Mesendoderm (in vitro differentiated cells): Measurements from ENCODE around the gene UNKL.

ENCODE experiments used
- DNase-seq: peaks from one replicate; pipeline ENCODE4 v3.0.0; 2013
- H2AK5ac ChIP-seq: 2 replicates; pipeline ENCODE4 v1.6.1; 2013; ENCODE audit warnings: low read length, inconsistent platforms
- H2BK120ac ChIP-seq: 2 replicates; pipeline ENCODE4 v1.6.1; 2013; ENCODE audit warnings: low read depth, mild to moderate bottlenecking, low read length, moderate library complexity, mixed read lengths
- H2BK15ac ChIP-seq: replicated peaks from 2 replicates; pipeline ENCODE4 v1.6.1; 2013; ENCODE audit warnings: low read depth, mild to moderate bottlenecking, moderate library complexity
- H2BK5ac ChIP-seq: 2 replicates; pipeline ENCODE4 v1.6.1; 2013; ENCODE audit warnings: low read length, inconsistent platforms
- H3K18ac ChIP-seq: 2 replicates; pipeline ENCODE4 v1.6.1; 2013; ENCODE audit warnings: mild to moderate bottlenecking, low read length, mixed read lengths
- H3K23ac ChIP-seq: one replicate; pipeline ENCODE4 v1.6.1; 2013; ENCODE audit warnings: low read length
- H3K27ac ChIP-seq: 2 replicates; pipeline ENCODE4 v1.5.1; 2013; ENCODE audit warnings: low read depth, mild to moderate bottlenecking, inconsistent platforms, low read length, moderate library complexity
- H3K27me3 ChIP-seq: 2 replicates; pipeline ENCODE4 v1.6.1; 2013; ENCODE audit warnings: low read length, control low read depth, mild to moderate bottlenecking, inconsistent platforms; ENCODE audit not compliant: insufficient read depth, poor library complexity
- H3K36me3 ChIP-seq: 2 replicates; pipeline ENCODE4 v1.6.1; 2013; ENCODE audit warnings: low read length, inconsistent platforms; ENCODE audit not compliant: control insufficient read depth, insufficient read depth
- H3K4ac ChIP-seq: one replicate; pipeline ENCODE4 v1.6.1; 2013; ENCODE audit warnings: low read depth, mild to moderate bottlenecking, low read length, moderate library complexity
- H3K4me1 ChIP-seq: 2 replicates; pipeline ENCODE4 v1.6.1; 2013; ENCODE audit warnings: low read depth, low read length, inconsistent platforms; ENCODE audit not compliant: control insufficient read depth
- H3K4me2 ChIP-seq: 2 replicates; pipeline ENCODE4 v1.6.1; 2013; ENCODE audit warnings: low read length
- H3K4me3 ChIP-seq: 2 replicates; pipeline ENCODE4 v1.5.1; 2013; ENCODE audit warnings: mild to moderate bottlenecking, low read length
- H3K56ac ChIP-seq: one replicate; pipeline ENCODE4 v1.6.1; 2013; ENCODE audit warnings: low read length
- H3K79me1 ChIP-seq: 2 replicates; pipeline ENCODE4 v1.6.1; 2013; ENCODE audit warnings: low read length, inconsistent platforms
- H3K79me2 ChIP-seq: 2 replicates; pipeline ENCODE4 v1.6.1; 2013; ENCODE audit warnings: mild to moderate bottlenecking, low read length; ENCODE audit not compliant: control insufficient read depth, insufficient read depth
- H3K9ac ChIP-seq: 2 replicates; pipeline ENCODE4 v1.6.1; 2013; ENCODE audit warnings: low read length, inconsistent platforms
- H4K5ac ChIP-seq: one replicate; pipeline ENCODE4 v1.6.1; 2013; ENCODE audit warnings: low read length
- H4K8ac ChIP-seq: one replicate; pipeline ENCODE4 v1.6.1; 2013; ENCODE audit warnings: low read depth, mild to moderate bottlenecking, control low read depth, low read length, moderate library complexity
- WGBS: extraction: QIAGEN DNeasy Blood & Tissue Kit; methylation state at CpG from one replicate; pipeline ENCODE4 v1.1.7; 2013; ENCODE audit warnings: low lambda C conversion rate, missing lambda C conversion rate; ENCODE audit not compliant: insufficient coverage; ENCODE audit errors: extremely low coverage; 5-methylcytosine and 5-hydroxymethylcytosine counted together

UNKL gene

DNA sequence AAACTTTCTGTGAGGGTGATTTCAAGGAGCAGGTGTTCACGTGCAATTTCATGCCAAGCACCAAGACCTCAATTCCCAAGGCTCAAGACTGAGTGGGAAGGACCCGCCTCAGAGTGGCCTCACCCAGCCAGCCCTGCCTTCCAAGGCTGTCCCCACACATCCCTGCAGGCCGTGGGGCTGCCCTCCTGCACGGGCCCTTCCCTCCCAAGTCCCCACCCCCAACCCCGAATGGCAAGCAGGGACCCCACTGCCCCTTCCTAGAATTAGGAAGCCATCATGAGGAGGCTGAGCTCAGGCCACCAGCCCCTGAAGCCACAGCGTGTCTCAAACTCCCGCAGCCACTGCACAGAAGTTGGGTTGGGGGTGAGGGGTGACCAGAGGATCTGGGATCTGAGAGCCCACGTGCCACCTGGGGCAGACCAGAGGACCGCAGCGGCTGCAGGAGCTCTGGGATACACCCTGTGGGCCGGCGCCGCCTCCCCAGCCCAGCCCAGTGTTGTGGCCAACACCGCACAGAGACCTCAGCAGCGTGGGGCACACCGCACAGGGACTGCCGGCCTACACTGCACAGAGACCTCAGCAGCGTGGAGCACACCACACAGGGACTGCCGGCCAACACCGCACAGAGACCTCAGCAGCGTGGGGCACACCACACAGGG, 42.1 kb downstream of the UNKL start:
- Histone ChIP-seq H3K18ac (no peak overlapping the region), H2BK5ac (no peak overlapping the region), H3K9ac (no peak overlapping the region), H4K8ac (no peak overlapping the region), H3K4me1 (no peaks in the 10 kb centered on the region), H2BK15ac (no peak overlapping the region), H3K27ac (no peak overlapping the region), H3K23ac (no peak overlapping the region), H3K36me3 (no peaks in the 10 kb centered on the region), H3K27me3 (no peaks in the 10 kb centered on the region), H3K79me1 (peaks cover 7% of the 10 kb centered on the region), H3K4me2 (no peak overlapping the region), H3K4me3 (no peak overlapping the region), H3K4ac (no peak overlapping the region), H3K56ac (no peak overlapping the region), H4K5ac (no peak overlapping the region), H3K79me2 (peaks cover 6% of the 10 kb centered on the region), H2AK5ac (no peak overlapping the region), H2BK120ac (no peak overlapping the region)
- no CpG with 5 or more reads among the region's 21 CpGs for WGBS
- DNase-seq: no peak

GRCh38 chr16:1371054-1371978, 43.2 kb downstream of the UNKL start:
- Histone ChIP-seq H3K36me3 (peaks cover 1% of the 10 kb centered on the region), H3K4me2 (no peak overlapping the region), H4K5ac (no peak overlapping the region), H2BK5ac (no peak overlapping the region), H3K27ac (no peak overlapping the region), H3K4me3 (no peak overlapping the region), H3K56ac (no peak overlapping the region), H3K27me3 (no peaks in the 10 kb centered on the region), H3K9ac (no peak overlapping the region), H3K23ac (no peak overlapping the region), H2AK5ac (no peak overlapping the region), H3K79me2 (peaks cover 2% of the 10 kb centered on the region), H4K8ac (no peak overlapping the region), H2BK120ac (no peak overlapping the region), H3K4ac (no peak overlapping the region), H3K18ac (no peak overlapping the region), H3K79me1 (peaks cover 5% of the 10 kb centered on the region), H2BK15ac (no peak overlapping the region), H3K4me1 (no peaks in the 10 kb centered on the region)
- DNase-seq: no peak
- no CpG with 5 or more reads among the region's 33 CpGs for WGBS

GRCh38 chr16:1367486-1368174, 46.9 kb downstream of the UNKL start:
- no peak overlapping the region for H3K9ac ChIP-seq
- no peak overlapping the region for H3K4ac ChIP-seq
- no peak overlapping the region for H3K56ac ChIP-seq
- no peak for DNase-seq
- no peak overlapping the region for H3K4me2 ChIP-seq
- no peaks in the 10 kb centered on the region for H3K4me1 ChIP-seq
- H3K18ac ChIP-seq: no peak overlapping the region
- H3K79me2 ChIP-seq: no peaks in the 10 kb centered on the region
- H3K79me1 ChIP-seq: peaks cover 3% of the 10 kb centered on the region
- no peak overlapping the region for H3K4me3 ChIP-seq
- H3K36me3 ChIP-seq: peaks cover 5% of the 10 kb centered on the region
- no peak overlapping the region for H3K27ac ChIP-seq
- no peak overlapping the region for H4K8ac ChIP-seq
- no peaks in the 10 kb centered on the region for H3K27me3 ChIP-seq
- no peak overlapping the region for H2BK5ac ChIP-seq
- H2BK15ac ChIP-seq: no peak overlapping the region
- no CpG with 5 or more reads among the region's 27 CpGs for WGBS
- H3K23ac ChIP-seq: no peak overlapping the region
- H4K5ac ChIP-seq: no peak overlapping the region
- H2BK120ac ChIP-seq: no peak overlapping the region
- H2AK5ac ChIP-seq: no peak overlapping the region

DNA sequence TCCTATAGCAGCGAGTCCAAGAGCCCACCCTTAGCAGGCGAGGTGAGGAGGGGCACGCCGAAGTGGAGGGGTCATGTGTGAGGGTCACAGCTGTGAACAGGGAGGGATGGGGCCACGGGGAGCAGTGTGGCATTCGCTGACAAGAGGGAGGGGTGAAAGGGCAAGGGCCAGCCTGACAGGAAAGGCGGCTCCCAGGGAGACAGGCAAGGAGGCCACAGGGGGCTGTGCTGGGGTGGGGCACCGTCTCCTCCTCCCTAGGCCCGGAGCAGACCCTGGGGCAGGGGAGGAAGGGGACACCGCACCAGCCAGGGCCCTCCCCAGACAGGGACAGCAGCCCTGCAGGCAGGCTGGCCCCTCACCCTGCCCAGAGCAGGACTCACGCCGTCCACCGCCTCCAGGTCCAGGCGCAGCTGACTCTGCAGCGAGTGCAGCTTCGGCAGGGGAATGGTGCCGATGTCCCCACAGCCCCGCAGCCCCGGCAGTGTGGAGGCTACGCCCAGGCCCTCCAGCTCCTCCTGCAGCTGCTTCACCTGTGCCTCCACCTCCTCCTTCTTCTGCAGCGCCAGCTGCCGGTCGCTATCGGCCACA, 47.7 kb downstream of the UNKL start:
- no peak overlapping the region for H3K23ac ChIP-seq
- peaks cover 5% of the 10 kb centered on the region for H3K36me3 ChIP-seq

GRCh38 chr16:1366060-1366711, 48.3 kb downstream of the UNKL start:
- Histone ChIP-seq H3K79me2 (peaks cover 2% of the 10 kb centered on the region), H4K8ac (no peak overlapping the region), H2BK15ac (no peak overlapping the region), H2BK120ac (no peak overlapping the region), H3K9ac (no peak overlapping the region), H3K23ac (no peak overlapping the region), H3K27ac (no peak overlapping the region), H3K56ac (no peak overlapping the region), H2BK5ac (no peak overlapping the region), H3K4me1 (no peaks in the 10 kb centered on the region), H3K79me1 (peaks cover 4% of the 10 kb centered on the region), H3K4me2 (no peak overlapping the region), H3K36me3 (peaks cover 5% of the 10 kb centered on the region), H3K4ac (no peak overlapping the region), H3K27me3 (no peaks in the 10 kb centered on the region), H2AK5ac (no peak overlapping the region), H4K5ac (no peak overlapping the region), H3K18ac (no peak overlapping the region), H3K4me3 (no peak overlapping the region)
- no CpG with 5 or more reads among the region's 29 CpGs for WGBS
- DNase-seq: no peak

More for the DNA sequence above, 47.7 kb downstream of the UNKL start:
- H2BK120ac ChIP-seq: no peak overlapping the region
- H2AK5ac ChIP-seq: no peak overlapping the region
- H3K4me2 ChIP-seq: no peak overlapping the region
- peaks cover 2% of the 10 kb centered on the region for H3K79me2 ChIP-seq
- H2BK15ac ChIP-seq: no peak overlapping the region
- no peak overlapping the region for H2BK5ac ChIP-seq
- no peak overlapping the region for H3K9ac ChIP-seq
- no peaks in the 10 kb centered on the region for H3K4me1 ChIP-seq
- no peak overlapping the region for H4K8ac ChIP-seq
- no peak overlapping the region for H3K4me3 ChIP-seq
- no peak overlapping the region for H3K4ac ChIP-seq
- H3K79me1 ChIP-seq: peaks cover 4% of the 10 kb centered on the region
- no peak overlapping the region for H3K56ac ChIP-seq
- no peak overlapping the region for H3K18ac ChIP-seq
- no peaks in the 10 kb centered on the region for H3K27me3 ChIP-seq
- H4K5ac ChIP-seq: no peak overlapping the region
- no CpG with 5 or more reads among the region's 24 CpGs for WGBS
- DNase-seq: no peak
- H3K27ac ChIP-seq: no peak overlapping the region
